Heart left ventricle (tissue), 13 donors: Measurements from ENCODE around the gene SLC1A4.

Experiments used
- CTCF ChIP-seq, 12 donors: fragments of 200-600 bp; sonication (generic) in 4 of 12; IDR thresholded peaks; one replicate each; pipeline versions ENCODE4 v1.5.0 to v1.8.0; 2018 to 2022; ENCODE audit warnings: antibody characterized with exemption in 12 of 12, mild to moderate bottlenecking in 5 of 12
- POLR2A ChIP-seq, 2 donors: fragments of 450-650 bp; IDR thresholded peaks; one replicate each; pipeline ENCODE4 v1.6.1; 2017; ENCODE audit warnings: antibody characterized with exemption in 2 of 2, mild to moderate bottlenecking in 2 of 2, moderate library complexity in 2 of 2
- donor health status: ischemic (EF 13 %, LVEDD 7.1; RV severe dilation, severe dysfunction).
- donor health status: DM: no; HTN: yes; CAD: no.
- donor health status: DM: no; HTN: no; CAD: no.
- donor health status: ischemic (EF 25% LVEDD 6.9; RV normal size, moderate dysfunction).
- donor health status: ischemic (EF 25% LVEDD 5.7; RV mildly dilated, moderate dysfunction).
- donor health status: ischemic (EF 35%, LVEDD 5.7; RV mildly dilated, moderate dysfunction).
- donor health status: nonischemic (EF 11% LVEDD 7.7; RV severe dilation, severe dysfunction).
- donor health status: DM: yes; HTN: yes; CAD: no.
- donor health status: PGD.
- donor health status: ischemic (EF 29% LVEDD 5.4; RV normal size, mild dysfunction).
- donor health status: nonischemic (EF 23%, LVEDD 6.1; RV moderate dilation, normal function).

- TF ChIP-seq CTCF (IDR thresholded peaks at IDR 0.05) (peak in 6 of 12 donors; percentile 15 to 33 (median 31)), POLR2A (IDR thresholded peaks at IDR 0.05) (no peak)
Observed at GRCh38 chr2:65070172-65070830, 81.1 kb downstream of the SLC1A4 start.
